ENCODE measurements around the gene PDE4D.

DNA sequence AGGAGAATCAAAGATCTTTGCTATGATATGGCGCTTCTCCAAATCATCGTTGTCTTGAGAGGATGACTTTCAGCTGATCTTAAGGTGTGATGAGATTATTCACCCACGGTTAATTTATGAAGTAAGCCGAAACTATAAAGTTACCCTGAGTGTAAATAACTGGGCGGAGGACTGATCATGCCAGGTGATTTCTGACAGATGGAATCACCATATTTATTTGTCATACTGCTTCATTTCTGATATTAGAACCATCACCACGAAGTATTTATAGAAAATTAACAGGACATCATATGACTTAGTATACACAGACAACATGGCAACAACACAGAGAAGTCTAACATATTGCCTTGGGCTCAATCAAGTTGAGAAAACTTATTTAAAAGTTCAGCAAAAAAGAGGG, 708.8 kb downstream of the PDE4D start:
- TF ChIP-seq POU2F2 (IDR thresholded peaks at IDR 0.05; ENCODE audit: low read depth, low read length) (no peak), SPI1 (IDR thresholded peaks at IDR 0.05; ENCODE audit: low read depth, low read length) (no peak), POLR2A (IDR thresholded peaks at IDR 0.05; ENCODE audit: low read depth, low read length) (no peak), POLR2AphosphoS5 (IDR thresholded peaks at IDR 0.05; ENCODE audit: low read depth, low read length) (no peak), TAF1 (IDR thresholded peaks at IDR 0.05; ENCODE audit: low read depth, low read length) (no peak), PAX5 (IDR thresholded peaks at IDR 0.05; ENCODE audit: insufficient read depth, low read length, severe bottlenecking) (no peak)
